Measurements from ENCODE around the gene ERMAP.

GRCh38 chr1:42776502-42776901 is 40.4 kb upstream of the ERMAP start:
- TF ChIP-seq CTCF (IDR thresholded peaks at IDR 0.05) = no peak
- no peak for TF ChIP-seq POLR2A (IDR thresholded peaks at IDR 0.05)

Data from Peyer's patch (tissue), 4 donors.